Suprapubic skin (tissue), 4 donors: ENCODE measurements around the gene ICA1. TPM values are rescaled to one million over a fixed set of nuclear protein-coding genes. Genes with fewer than 3 reads are reported as not detected.

Experiments used
- DNase-seq, 2 donors: peaks; one replicate each; pipeline ENCODE4 v3.0.0-alpha.2; 2019; ENCODE audit warnings: low spot score in 2 of 2
- H3K27ac ChIP-seq: fragments of 200-600 bp; sonication (generic); one replicate; pipeline ENCODE4 v1.5.1; 2019
- H3K27me3 ChIP-seq: fragments of 200-600 bp; sonication (generic); one replicate; pipeline ENCODE4 v1.5.1; 2019
- H3K36me3 ChIP-seq: fragments of 200-600 bp; sonication (generic); one replicate; pipeline ENCODE4 v1.5.1; 2019
- H3K4me1 ChIP-seq: fragments of 200-600 bp; sonication (generic); one replicate; pipeline ENCODE4 v1.5.1; 2019
- H3K4me3 ChIP-seq: fragments of 200-600 bp; sonication (generic); one replicate; pipeline ENCODE4 v1.5.1; 2019; ENCODE audit warnings: mild to moderate bottlenecking
- H3K9me3 ChIP-seq: fragments of 200-600 bp; sonication (generic); one replicate; pipeline ENCODE4 v1.5.1; 2019
- CTCF ChIP-seq, 2 donors: fragments of 200-600 bp in 1 of 2; fragments of 450-650 bp in 1 of 2; sonication (generic) in 1 of 2; IDR thresholded peaks; one replicate each; pipeline ENCODE4 v1.5.1; 2016 to 2019; ENCODE audit warnings: antibody characterized with exemption in 2 of 2, mild to moderate bottlenecking in 1 of 2, moderate library complexity in 1 of 2
- EP300 ChIP-seq: sonication (generic); formaldehyde crosslinking; IDR thresholded peaks from one replicate; pipeline ENCODE4 v1.6.1; 2017; ENCODE audit warnings: antibody characterized with exemption
- POLR2A ChIP-seq, 2 donors: fragments of 450-650 bp; IDR thresholded peaks; one replicate each; pipeline ENCODE4 v1.6.1; 2017; ENCODE audit warnings: antibody characterized with exemption in 2 of 2, mild to moderate bottlenecking in 2 of 2, moderate library complexity in 2 of 2
- POLR2AphosphoS5 ChIP-seq, 3 donors: sonication (generic); formaldehyde crosslinking; IDR thresholded peaks; one replicate each; pipeline ENCODE4 v1.6.1; 2017; ENCODE audit warnings: antibody characterized with exemption in 3 of 3
- WGBS: methylation state at CpG from one replicate; pipeline ENCODE4 v1.1.5; 2018; 5-methylcytosine and 5-hydroxymethylcytosine counted together
- total RNA-seq, 4 donors: library from RNA; depleted of rRNA; stranded (reverse); fragments of >200 nt; gene quantifications; one replicate each; pipeline ENCODE4 v1.1.0, GENCODE V29; 2016

Gene ICA1
- total RNA-seq, 4 donors from 2014 or later = 22.3 to 140 (median 38.8) TPM

GRCh38 chr7:8120390-8121058, 141.4 kb downstream of the ICA1 start:
- Histone ChIP-seq H3K27me3 (no peaks in the 10 kb centered on the region), H3K27ac (no peak overlapping the region), H3K36me3 (no peaks in the 10 kb centered on the region), H3K4me3 (no peak overlapping the region), H3K9me3 (no peaks in the 10 kb centered on the region), H3K4me1 (no peaks in the 10 kb centered on the region)
- WGBS = 86% methylated on average over 12 of the region's 12 CpGs
- TF ChIP-seq POLR2AphosphoS5 (IDR thresholded peaks at IDR 0.05) (no peak), EP300 (no peak), POLR2A (IDR thresholded peaks at IDR 0.05) (no peak), CTCF (IDR thresholded peaks at IDR 0.05) (no peak)
- DNase-seq = no peak

GRCh38 chr7:8119262-8119661, 142.7 kb downstream of the ICA1 start:
- no peaks in the 10 kb centered on the region for H3K27me3 ChIP-seq
- H3K4me1 ChIP-seq = no peaks in the 10 kb centered on the region
- no peak for DNase-seq
- no peak overlapping the region for H3K4me3 ChIP-seq
- no peaks in the 10 kb centered on the region for H3K36me3 ChIP-seq
- no peak overlapping the region for H3K27ac ChIP-seq
- TF ChIP-seq EP300 (no peak), CTCF (IDR thresholded peaks at IDR 0.05) (no peak), POLR2A (IDR thresholded peaks at IDR 0.05) (no peak), POLR2AphosphoS5 (IDR thresholded peaks at IDR 0.05) (no peak)
- WGBS = 72% methylated on average over 8 of the region's 8 CpGs
- no peaks in the 10 kb centered on the region for H3K9me3 ChIP-seq

GRCh38 chr7:8117195-8117594, 144.8 kb downstream of the ICA1 start:
- TF ChIP-seq EP300 (no peak), POLR2AphosphoS5 (IDR thresholded peaks at IDR 0.05) (no peak), CTCF (IDR thresholded peaks at IDR 0.05) (no peak)
- Histone ChIP-seq H3K36me3 (no peaks in the 10 kb centered on the region), H3K9me3 (no peaks in the 10 kb centered on the region), H3K4me3 (no peak overlapping the region), H3K27ac (no peak overlapping the region), H3K27me3 (no peaks in the 10 kb centered on the region), H3K4me1 (no peaks in the 10 kb centered on the region)
- 93% methylated on average over 2 of the region's 2 CpGs for WGBS
- no peak for DNase-seq

- WGBS = 65% methylated on average over 3 of the region's 3 CpGs
- Histone ChIP-seq H3K9me3 (no peaks in the 10 kb centered on the region), H3K36me3 (no peaks in the 10 kb centered on the region), H3K4me1 (no peaks in the 10 kb centered on the region), H3K4me3 (no peak overlapping the region), H3K27ac (no peak overlapping the region), H3K27me3 (no peaks in the 10 kb centered on the region)
- no peak for DNase-seq
- TF ChIP-seq CTCF (IDR thresholded peaks at IDR 0.05) (no peak), POLR2AphosphoS5 (IDR thresholded peaks at IDR 0.05) (no peak), POLR2A (IDR thresholded peaks at IDR 0.05) (no peak), EP300 (no peak)
These were observed 146.2 kb downstream of the ICA1 start for GRCh38 chr7:8115547-8116402.

GRCh38 chr7:8114175-8114574, 147.8 kb downstream of the ICA1 start:
- H3K4me1 ChIP-seq = no peaks in the 10 kb centered on the region
- H3K9me3 ChIP-seq = no peaks in the 10 kb centered on the region
- TF ChIP-seq CTCF (IDR thresholded peaks at IDR 0.05) (no peak), POLR2AphosphoS5 (IDR thresholded peaks at IDR 0.05) (no peak), EP300 (no peak), POLR2A (IDR thresholded peaks at IDR 0.05) (no peak)
- no peak for DNase-seq
- H3K36me3 ChIP-seq = no peaks in the 10 kb centered on the region
- no peak overlapping the region for H3K27ac ChIP-seq
- no peak overlapping the region for H3K4me3 ChIP-seq
- 95% methylated on average over 4 of the region's 4 CpGs for WGBS
- H3K27me3 ChIP-seq = no peaks in the 10 kb centered on the region
